Measurements from ENCODE around the gene ACSL6. TPM values are rescaled to one million over a fixed set of nuclear protein-coding genes. Genes with fewer than 3 reads are reported as not detected.

Gene ACSL6
- total RNA-seq, 2 experiments from 2014 or later: 26.5 to 38.8 TPM

DNA sequence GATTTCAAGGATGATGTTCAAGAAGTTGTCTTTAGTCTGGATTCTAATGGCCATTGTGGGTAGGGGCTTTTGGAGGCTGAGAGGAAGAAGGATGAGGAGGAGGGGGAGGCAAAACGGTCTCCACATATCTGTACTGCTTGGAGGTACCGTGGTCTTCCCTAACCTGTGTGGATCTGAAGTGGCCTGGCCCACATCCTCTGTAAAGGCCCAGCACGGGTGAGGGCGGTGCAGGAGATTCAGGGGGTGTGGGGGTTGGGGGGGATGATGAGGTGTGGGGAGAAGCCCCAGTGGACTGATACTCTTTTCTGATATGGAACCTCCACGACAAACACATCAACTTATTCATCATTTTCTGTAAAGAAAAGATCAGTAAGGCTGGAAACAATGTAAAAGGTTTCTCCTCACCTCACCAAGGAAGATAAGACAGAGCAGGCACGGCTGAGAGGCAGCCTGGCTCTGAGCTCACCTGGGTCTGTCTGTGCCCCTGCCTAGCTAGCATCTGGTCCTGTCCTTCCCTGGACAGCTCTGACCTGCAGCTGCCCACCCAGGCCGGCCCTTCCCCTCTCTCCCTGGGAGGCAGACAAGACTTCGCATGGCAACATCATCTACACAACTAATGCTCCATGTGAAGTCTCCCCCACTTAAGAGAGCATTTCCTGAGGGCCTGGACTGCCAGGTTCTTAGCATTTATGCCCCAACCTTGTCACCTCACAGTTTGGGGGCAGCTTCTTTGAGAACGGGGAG, 43.4 kb upstream of the ACSL6 start:
- Mint-ChIP-seq H3K27me3 (peaks cover 29% of the 10 kb centered on the region), H3K36me3 (ENCODE audit: low read depth) (no peaks in the 10 kb centered on the region), H3K9me3 (no peaks in the 10 kb centered on the region), H3K4me1 (peaks cover 52% of the 10 kb centered on the region), H3K4me3 (no peak overlapping the region), H3K27ac (peak overlapping the region; percentile 14)
- POLR2A ChIA-PET: interaction anchor here (0.6 kb wide), 1 partner anchor 794 kb away, joined by 3 read pairs; no protein-coding TSS in a partner anchor
- CTCF ChIA-PET: interaction anchor here (0.6 to 1.8 kb wide), 5 partner anchors 8 to 313 kb away, joined by 3 to 6 read pairs (median 5); no protein-coding TSS in a partner anchor
- DNase-seq: no peak

DNA sequence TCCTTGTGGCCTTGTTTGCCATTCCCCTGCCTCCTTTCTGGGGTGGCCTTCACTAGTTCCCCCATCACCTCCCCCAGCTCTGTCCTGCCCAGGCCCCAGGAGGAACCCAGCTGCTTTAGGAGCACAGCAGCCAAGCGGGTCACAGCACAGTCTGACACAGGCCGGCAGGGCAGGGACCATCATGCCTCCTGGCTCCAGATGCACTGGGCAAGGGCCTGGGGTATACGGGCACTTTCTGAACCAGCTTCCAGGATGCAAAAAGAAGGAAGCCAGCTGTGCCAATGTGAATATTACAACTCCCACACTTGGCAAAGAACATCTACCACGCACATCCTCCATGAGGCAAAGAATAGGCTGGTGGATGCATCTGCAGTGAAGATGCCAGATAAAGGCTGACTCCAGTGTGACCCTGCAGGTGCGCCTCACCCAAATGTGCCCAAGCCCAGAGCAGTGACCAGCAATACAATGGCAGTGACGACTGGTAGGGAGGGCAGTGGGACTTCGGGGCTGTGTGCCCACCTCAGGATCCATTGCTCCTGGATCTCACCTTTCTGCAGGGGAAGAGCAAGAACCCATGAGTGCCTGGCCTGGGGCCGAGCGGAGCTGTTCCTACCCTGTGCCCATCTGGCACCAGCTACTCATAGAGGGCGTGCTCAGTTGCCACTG, 42.7 kb upstream of the ACSL6 start:
- no peaks in the 10 kb centered on the region for H3K9me3 Mint-ChIP-seq
- peaks cover 45% of the 10 kb centered on the region for H3K4me1 Mint-ChIP-seq

DNA sequence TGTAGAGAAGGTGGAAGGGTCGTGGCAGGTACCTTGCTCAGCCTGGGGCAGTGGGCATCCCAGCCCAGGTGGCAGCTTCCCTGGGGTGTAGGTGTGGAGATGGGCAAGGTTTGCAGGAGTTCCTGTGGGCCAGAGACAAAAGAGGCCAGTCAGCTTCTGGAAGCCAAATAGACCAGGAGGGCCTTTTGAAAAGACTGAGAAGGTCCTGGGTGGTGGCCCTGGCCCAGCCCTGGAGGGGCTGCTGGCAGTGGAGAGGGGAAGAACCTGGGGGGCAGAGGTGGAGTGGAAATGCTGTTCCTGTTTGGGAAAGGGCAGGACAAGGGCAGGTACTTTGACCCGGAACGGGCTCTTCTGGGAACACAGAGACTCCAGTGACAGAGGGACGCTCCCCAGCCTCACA, 42.0 kb upstream of the ACSL6 start:
- Mint-ChIP-seq H3K4me1 (peaks cover 38% of the 10 kb centered on the region), H3K27me3 (peaks cover 29% of the 10 kb centered on the region), H3K9me3 (no peaks in the 10 kb centered on the region), H3K27ac (no peak overlapping the region), H3K4me3 (no peak overlapping the region), H3K36me3 (ENCODE audit: low read depth) (no peaks in the 10 kb centered on the region)
- ChIA-PET POLR2A (no interaction called here), CTCF (interaction anchor here (0.6 to 1.2 kb wide), 4 partner anchors 18 to 365 kb away, joined by 3 to 4 read pairs (median 3); no protein-coding TSS in a partner anchor)
- DNase-seq: no peak

More for the DNA sequence above, 42.7 kb upstream of the ACSL6 start:
- POLR2A ChIA-PET: no interaction called here
- Mint-ChIP-seq H3K27ac (peak overlapping the region; percentile 14), H3K4me3 (no peak overlapping the region), H3K27me3 (peaks cover 29% of the 10 kb centered on the region), H3K36me3 (ENCODE audit: low read depth) (no peaks in the 10 kb centered on the region)
- CTCF ChIA-PET: interaction anchor here (0.6 to 1.8 kb wide), 3 partner anchors 33 to 296 kb away, joined by 3 to 6 read pairs (median 3); no protein-coding TSS in a partner anchor
- DNase-seq: no peak

DNA sequence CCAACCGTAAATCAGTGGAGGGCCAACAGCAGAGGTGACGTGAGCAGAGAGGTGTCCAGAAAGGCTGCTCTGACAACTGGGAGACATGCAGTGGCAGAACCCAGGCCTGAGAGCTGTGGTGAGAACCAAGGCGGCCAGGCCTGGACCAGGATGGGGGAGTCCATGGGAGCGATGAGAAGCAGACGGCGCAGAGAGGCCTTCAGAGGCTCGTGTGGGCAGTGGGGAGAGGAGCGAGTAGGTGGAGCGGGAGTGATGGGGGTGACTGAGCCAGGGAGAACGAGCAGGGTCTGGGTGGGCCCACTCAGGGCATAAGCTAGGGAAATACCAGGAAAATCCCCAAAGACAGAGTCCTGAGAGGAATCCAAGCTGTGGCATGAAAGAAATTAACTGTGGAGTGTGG, 41.1 kb upstream of the ACSL6 start:
- no peaks in the 10 kb centered on the region for H3K36me3 Mint-ChIP-seq (ENCODE audit: low read depth)
- ChIA-PET CTCF (interaction anchor here (0.5 to 1.2 kb wide), 3 partner anchors 19 to 906 kb away, joined by 3 read pairs; no protein-coding TSS in a partner anchor), POLR2A (no interaction called here)
- H3K4me1 Mint-ChIP-seq: peaks cover 33% of the 10 kb centered on the region
- no peaks in the 10 kb centered on the region for H3K9me3 Mint-ChIP-seq
- H3K4me3 Mint-ChIP-seq: no peak overlapping the region
- no peak for DNase-seq
- H3K27me3 Mint-ChIP-seq: peaks cover 26% of the 10 kb centered on the region
- H3K27ac Mint-ChIP-seq: no peak overlapping the region

DNA sequence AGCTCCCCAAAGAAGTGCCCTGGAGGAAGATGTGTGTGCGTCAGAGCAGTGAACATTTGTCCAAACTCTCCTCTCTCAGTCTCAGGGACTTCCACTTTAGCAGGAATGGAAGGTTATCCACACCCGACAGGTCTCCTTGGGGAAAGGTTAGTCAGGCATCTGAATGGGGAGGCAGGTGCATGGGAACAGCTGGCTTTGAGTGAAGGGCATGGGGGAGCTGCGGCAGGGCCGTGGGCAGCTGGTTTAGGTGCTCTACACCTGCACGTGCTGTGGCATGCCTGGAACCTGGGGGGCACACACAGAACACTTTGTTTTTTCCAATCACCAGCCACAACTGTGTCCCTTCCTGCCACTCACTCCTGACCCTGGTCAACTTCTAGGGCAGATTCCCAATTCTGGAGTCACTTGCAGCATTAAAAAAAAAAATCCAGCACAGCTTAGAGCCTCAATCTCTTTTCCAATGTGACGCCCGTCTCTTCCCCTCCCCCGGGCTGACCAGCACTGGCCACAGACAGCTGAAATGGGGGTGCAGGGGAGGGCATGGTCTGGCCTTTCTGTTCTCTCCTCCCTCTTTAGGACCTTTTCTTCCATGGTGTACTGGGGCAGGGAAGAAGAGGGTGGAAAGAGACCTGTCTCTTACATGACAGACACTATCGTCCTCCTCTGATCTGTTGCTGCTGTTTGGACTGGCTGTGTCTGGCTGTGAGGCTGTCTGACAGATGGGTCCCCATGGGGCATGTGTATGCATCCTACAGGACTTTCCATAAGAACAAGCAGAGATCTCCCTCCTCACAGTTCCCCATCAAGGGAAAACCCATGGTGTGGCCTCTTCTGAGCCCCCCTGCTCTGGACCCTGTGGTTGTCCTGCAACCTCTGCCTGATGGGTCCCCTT, 39.4 kb upstream of the ACSL6 start:
- DNase-seq: no peak
- peaks cover 27% of the 10 kb centered on the region for H3K27me3 Mint-ChIP-seq
- CTCF ChIA-PET: interaction anchor here (0.6 to 1.9 kb wide), 2 partner anchors 13 to 106 kb away, joined by 3 to 5 read pairs; no protein-coding TSS in a partner anchor
- H3K9me3 Mint-ChIP-seq: no peaks in the 10 kb centered on the region
- no peaks in the 10 kb centered on the region for H3K36me3 Mint-ChIP-seq (ENCODE audit: low read depth)
- POLR2A ChIA-PET: no interaction called here
- peaks cover 18% of the 10 kb centered on the region for H3K4me1 Mint-ChIP-seq
- no peak overlapping the region for H3K27ac Mint-ChIP-seq
- no peak overlapping the region for H3K4me3 Mint-ChIP-seq

DNA sequence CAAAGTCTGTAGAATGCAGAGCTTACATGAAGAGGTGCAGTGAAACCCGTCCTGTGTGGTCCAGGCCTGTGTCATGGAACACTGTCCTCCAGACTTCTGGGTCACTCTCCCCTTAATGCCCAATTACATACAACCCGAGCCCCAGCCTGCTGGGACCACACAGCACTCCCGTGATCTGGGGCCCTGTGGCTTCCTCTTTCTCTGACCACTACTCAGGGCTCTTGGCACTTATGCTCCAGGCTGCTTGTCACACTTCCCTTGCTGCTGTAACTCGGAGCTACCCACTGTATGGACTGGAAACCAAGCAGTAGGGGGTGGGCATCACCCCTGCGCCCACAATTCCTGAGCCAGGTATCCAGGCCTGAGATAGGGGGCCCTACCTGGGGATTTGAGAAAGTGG, 38.7 kb upstream of the ACSL6 start:
- no peaks in the 10 kb centered on the region for H3K36me3 Mint-ChIP-seq (ENCODE audit: low read depth)
- DNase-seq: no peak

DNA sequence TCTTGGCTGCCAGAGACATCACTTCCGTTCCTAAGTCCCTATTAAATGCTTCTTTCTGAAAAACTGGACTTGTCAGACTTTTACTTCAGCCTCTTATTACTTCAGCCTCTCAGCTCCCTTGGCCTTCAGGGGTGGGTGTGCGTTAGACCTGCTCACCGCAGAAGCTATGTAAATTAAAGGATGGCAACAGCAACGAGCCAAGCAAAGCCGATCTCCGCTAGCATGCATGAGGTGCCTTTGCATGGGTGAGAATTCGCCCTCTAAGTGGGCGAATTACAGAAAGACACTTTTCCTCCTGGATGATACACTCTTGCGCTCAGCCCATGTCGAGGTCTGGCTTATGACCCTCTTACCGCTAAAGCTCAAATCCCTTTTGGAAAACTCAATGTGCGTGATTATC, 38.1 kb upstream of the ACSL6 start:
- H3K4me3 Mint-ChIP-seq: no peak overlapping the region
- DNase-seq: no peak
- peaks cover 33% of the 10 kb centered on the region for H3K27me3 Mint-ChIP-seq
- no peaks in the 10 kb centered on the region for H3K36me3 Mint-ChIP-seq (ENCODE audit: low read depth)
- POLR2A ChIA-PET: no interaction called here
- H3K4me1 Mint-ChIP-seq: peaks cover 4% of the 10 kb centered on the region
- H3K27ac Mint-ChIP-seq: no peak overlapping the region
- no peaks in the 10 kb centered on the region for H3K9me3 Mint-ChIP-seq
- CTCF ChIA-PET: interaction anchor here (0.6 to 1.9 kb wide), 3 partner anchors 9 to 401 kb away, joined by 3 to 5 read pairs (median 4); no protein-coding TSS in a partner anchor

More for the DNA sequence above, 38.7 kb upstream of the ACSL6 start:
- ChIA-PET POLR2A (no interaction called here), CTCF (interaction anchor here (0.6 to 1.9 kb wide), 3 partner anchors 8 to 402 kb away, joined by 3 to 5 read pairs (median 4); no protein-coding TSS in a partner anchor)
- no peak overlapping the region for H3K4me3 Mint-ChIP-seq
- peaks cover 10% of the 10 kb centered on the region for H3K4me1 Mint-ChIP-seq
- no peaks in the 10 kb centered on the region for H3K9me3 Mint-ChIP-seq
- no peak overlapping the region for H3K27ac Mint-ChIP-seq
- H3K27me3 Mint-ChIP-seq: peaks cover 32% of the 10 kb centered on the region

DNA sequence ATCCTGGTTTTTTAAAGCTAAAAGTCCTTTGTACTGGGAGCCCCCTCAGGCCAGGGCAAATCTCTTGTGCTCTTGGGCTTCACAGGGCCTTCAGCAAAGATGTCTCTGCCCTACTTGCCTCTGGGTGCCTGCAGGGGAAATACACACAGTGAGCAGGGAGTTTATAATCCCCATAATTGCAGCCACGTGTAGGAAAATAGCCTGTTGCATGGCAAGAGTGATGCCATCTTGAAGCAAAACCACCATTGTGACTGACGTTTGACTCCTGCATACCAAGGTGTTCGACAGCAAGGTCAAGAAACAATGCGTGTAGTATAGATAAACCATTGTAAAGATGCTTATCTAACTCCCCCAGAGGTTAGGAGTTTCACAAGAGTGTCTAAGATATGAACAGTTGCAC, 37.6 kb upstream of the ACSL6 start:
- peaks cover 34% of the 10 kb centered on the region for H3K27me3 Mint-ChIP-seq
- H3K9me3 Mint-ChIP-seq: peaks cover 2% of the 10 kb centered on the region
- no peaks in the 10 kb centered on the region for H3K4me1 Mint-ChIP-seq
- H3K27ac Mint-ChIP-seq: no peak overlapping the region
- no peak overlapping the region for H3K4me3 Mint-ChIP-seq
- ChIA-PET CTCF (interaction anchor here (1.2 to 1.9 kb wide), 2 partner anchors 9 to 15 kb away, joined by 4 to 5 read pairs; no protein-coding TSS in a partner anchor), POLR2A (no interaction called here)
- no peaks in the 10 kb centered on the region for H3K36me3 Mint-ChIP-seq (ENCODE audit: low read depth)
- no peak for DNase-seq

DNA sequence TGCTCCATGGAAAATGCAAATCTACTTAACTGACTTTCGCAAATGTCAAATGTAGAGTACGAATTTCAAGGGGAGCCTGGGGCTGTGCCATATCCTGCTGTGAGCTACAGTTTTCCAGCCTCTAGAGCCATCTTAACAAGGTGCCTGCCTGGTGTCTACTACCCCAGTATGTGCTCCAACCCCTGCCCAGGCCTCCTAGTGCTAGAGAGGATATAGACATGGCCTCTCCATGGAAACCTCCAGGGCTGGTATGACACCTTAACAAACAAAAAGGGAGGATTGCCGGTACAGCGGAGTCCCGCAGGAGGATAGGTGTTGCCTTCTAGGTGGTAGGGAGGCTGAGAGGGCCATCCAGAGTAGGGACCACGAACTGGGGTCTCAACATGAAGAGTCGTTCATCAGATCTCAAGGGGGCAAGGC, 35.4 kb upstream of the ACSL6 start:
- Mint-ChIP-seq H3K27me3 (peaks cover 30% of the 10 kb centered on the region), H3K36me3 (ENCODE audit: low read depth) (no peaks in the 10 kb centered on the region), H3K4me3 (no peak overlapping the region), H3K9me3 (peaks cover 8% of the 10 kb centered on the region), H3K27ac (no peak overlapping the region), H3K4me1 (no peaks in the 10 kb centered on the region)
- no peak for DNase-seq
- ChIA-PET POLR2A (no interaction called here), CTCF (no interaction called here)

DNA sequence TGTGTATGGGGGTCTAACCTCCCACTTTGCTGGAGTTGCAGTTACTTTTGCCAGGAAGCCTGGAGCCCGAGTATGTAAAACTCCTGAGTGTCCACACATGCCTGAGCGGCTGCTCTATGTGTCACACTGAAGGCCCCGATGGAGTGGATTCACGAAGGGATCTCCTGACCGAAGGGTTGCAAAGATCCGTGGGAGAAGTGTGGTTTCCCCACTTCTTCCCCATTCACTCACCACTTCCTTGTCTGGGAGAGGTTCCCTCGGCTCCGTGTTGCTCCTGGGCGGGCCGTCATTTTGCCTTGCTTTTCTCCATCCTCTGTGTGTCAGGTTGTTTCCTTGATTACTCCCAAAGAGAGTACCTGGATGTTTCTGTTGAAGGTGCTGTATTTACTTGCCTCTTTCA, 32.7 kb upstream of the ACSL6 start:
- DNase-seq: no peak
- Mint-ChIP-seq H3K4me1 (no peaks in the 10 kb centered on the region), H3K36me3 (ENCODE audit: low read depth) (no peaks in the 10 kb centered on the region), H3K4me3 (no peak overlapping the region), H3K9me3 (peaks cover 13% of the 10 kb centered on the region), H3K27ac (no peak overlapping the region), H3K27me3 (peaks cover 47% of the 10 kb centered on the region)
- ChIA-PET CTCF (interaction anchor here (1.4 kb wide), 1 partner anchor 21 kb away, joined by 5 read pairs; no protein-coding TSS in a partner anchor), POLR2A (no interaction called here)

DNA sequence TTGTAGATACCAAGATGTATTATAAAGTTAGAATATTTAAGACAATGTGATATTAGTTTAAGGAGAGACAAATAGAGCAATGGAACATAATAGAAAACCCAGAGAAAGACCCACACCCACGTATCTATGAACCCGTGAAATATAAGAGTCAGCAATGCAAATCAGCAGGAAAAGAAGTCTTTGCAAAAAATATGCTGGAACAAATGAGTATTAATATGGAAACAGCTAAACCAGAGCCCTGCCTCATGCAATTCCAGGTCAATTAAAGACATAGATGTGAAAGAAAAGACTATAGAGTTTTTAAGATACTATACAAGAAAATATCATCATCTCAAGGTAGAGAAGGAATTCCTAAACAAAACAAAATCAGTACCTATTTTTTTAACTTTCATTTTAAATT, 25.9 kb upstream of the ACSL6 start:
- no peak for DNase-seq
- POLR2A ChIA-PET: no interaction called here
- Mint-ChIP-seq H3K27me3 (peaks cover 77% of the 10 kb centered on the region), H3K36me3 (ENCODE audit: low read depth) (peaks cover 9% of the 10 kb centered on the region), H3K4me1 (no peaks in the 10 kb centered on the region), H3K9me3 (peaks cover 23% of the 10 kb centered on the region), H3K27ac (no peak overlapping the region), H3K4me3 (no peak overlapping the region)
- CTCF ChIA-PET: interaction anchor here (0.5 to 2.0 kb wide), 2 partner anchors 10 to 237 kb away, joined by 4 read pairs; no protein-coding TSS in a partner anchor

DNA sequence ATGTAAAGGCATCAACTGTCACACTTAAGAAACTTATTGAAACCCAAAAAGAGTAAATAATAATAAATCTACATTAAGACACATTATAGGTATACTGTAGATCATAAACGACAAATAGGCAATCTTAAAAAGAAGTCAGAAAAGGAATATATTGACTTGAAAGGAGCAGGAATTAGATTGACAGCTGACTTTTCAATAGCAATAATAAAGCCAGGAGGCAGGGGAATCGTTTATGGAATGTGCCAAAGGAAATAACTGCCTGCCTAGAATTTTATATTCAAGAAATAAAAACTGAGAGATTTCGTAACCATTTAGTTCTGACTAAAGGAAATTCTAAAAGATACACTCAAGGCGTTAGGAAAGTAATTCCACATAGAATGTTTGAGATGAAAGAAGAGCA, 21.7 kb upstream of the ACSL6 start:
- Mint-ChIP-seq H3K36me3 (ENCODE audit: low read depth) (peaks cover 11% of the 10 kb centered on the region), H3K4me1 (no peaks in the 10 kb centered on the region), H3K9me3 (peaks cover 20% of the 10 kb centered on the region), H3K27me3 (peaks cover 67% of the 10 kb centered on the region), H3K4me3 (no peak overlapping the region), H3K27ac (no peak overlapping the region)
- no peak for DNase-seq
- ChIA-PET CTCF (no interaction called here), POLR2A (no interaction called here)
